Glutamatergic neuron (in vitro differentiated cells): ENCODE data around the gene PYGB. TPM values are rescaled to one million over a fixed set of nuclear protein-coding genes. Genes with fewer than 3 reads are reported as not detected.
A peak's percentile ranks its signal among the peaks of the same experiment; 100 is the strongest.
"Not testable (repeated sequence)": the region's sequence is repeated elsewhere in the genome, so short reads cannot be mapped to it uniquely, and the experiment has no call there.

ENCODE experiments used
- DNase-seq: peaks from one replicate; pipeline ENCODE4 v3.0.0; 2022
- H3K27ac Mint-ChIP-seq: one replicate; pipeline ENCODE4 v1.8.0; 2020; ENCODE audit warnings: mild to moderate bottlenecking, mixed read lengths, inconsistent platforms; ENCODE audit not compliant: unreplicated experiment
- H3K27me3 Mint-ChIP-seq: one replicate; pipeline ENCODE4 v1.8.0; 2020; ENCODE audit warnings: mild to moderate bottlenecking, moderate library complexity, mixed read lengths, inconsistent platforms; ENCODE audit not compliant: unreplicated experiment
- H3K36me3 Mint-ChIP-seq: one replicate; pipeline ENCODE4 v1.8.0; 2020; ENCODE audit warnings: mild to moderate bottlenecking, mixed read lengths, inconsistent platforms; ENCODE audit not compliant: unreplicated experiment
- H3K4me1 Mint-ChIP-seq: one replicate; pipeline ENCODE4 v1.8.0; 2020; ENCODE audit warnings: mild to moderate bottlenecking, low read depth, mixed read lengths, inconsistent platforms; ENCODE audit not compliant: unreplicated experiment
- H3K4me3 Mint-ChIP-seq: one replicate; pipeline ENCODE4 v1.8.0; 2020; ENCODE audit warnings: mild to moderate bottlenecking, mixed read lengths, inconsistent platforms; ENCODE audit not compliant: unreplicated experiment
- H3K9me3 Mint-ChIP-seq: one replicate; pipeline ENCODE4 v1.8.0; 2020; ENCODE audit warnings: mild to moderate bottlenecking, moderate library complexity, mixed read lengths, inconsistent platforms; ENCODE audit not compliant: unreplicated experiment
- total RNA-seq: library from RNA; stranded (reverse); fragmentation: NEBNext Ultra II Directional; extraction: Animal tissue kit (Norgen Biotek cat#: 25700); gene quantifications from one replicate; pipeline ENCODE4 v1.2.1, GENCODE V29; 2021; ENCODE audit not compliant: unreplicated experiment
- TF ChIP-seq, protein P1 (sequence below): fragments of 200-600 bp; sonication (generic); IDR thresholded peaks from one replicate; pipeline ENCODE4 v1.5.0; 2021; ENCODE audit not compliant: partially characterized antibody, unreplicated experiment

Gene PYGB
- total RNA-seq, 1 donor from 2014 or later, result 295 TPM

DNA sequence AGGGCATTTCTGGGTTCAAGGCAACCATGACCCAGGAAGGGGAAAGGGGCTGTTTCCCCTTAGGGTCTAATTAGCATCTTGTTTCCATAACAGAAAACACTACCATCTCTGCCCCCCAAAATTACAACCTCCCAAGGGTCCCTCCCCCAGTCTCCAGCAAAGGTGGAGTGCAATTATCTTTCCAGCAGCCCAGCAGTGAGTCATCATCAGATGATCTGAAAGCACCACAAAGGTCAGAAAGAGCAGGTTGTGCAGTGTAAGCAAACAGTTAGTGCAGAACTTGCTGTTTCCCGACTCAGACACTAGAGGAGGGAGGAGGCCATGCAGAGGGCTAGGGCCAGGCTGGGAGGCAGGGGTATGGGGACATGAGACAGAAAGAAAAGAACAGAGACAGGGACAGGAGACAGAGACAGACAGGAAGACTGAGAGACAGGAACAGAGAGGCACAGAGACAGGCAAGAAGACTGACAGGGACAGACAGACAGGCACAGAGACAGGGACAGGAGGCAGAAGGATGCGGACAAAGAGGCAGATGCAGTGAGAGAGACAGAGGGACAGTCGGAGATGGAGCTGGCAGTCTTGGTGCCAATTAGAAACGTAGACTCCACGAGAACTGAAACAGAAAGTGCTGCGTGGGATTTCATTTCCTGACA is 62.5 kb downstream of the PYGB start:
- Mint-ChIP-seq H3K27ac (peak overlapping the region; percentile 100), H3K9me3 (peaks cover 23% of the 10 kb centered on the region), H3K4me3 (peak overlapping the region; percentile 91), H3K36me3 (peaks cover 10% of the 10 kb centered on the region), H3K4me1 (peaks cover 36% of the 10 kb centered on the region), H3K27me3 (peaks cover 15% of the 10 kb centered on the region)
- peak; percentile 63 for DNase-seq
- TF ChIP-seq, protein P1, sequence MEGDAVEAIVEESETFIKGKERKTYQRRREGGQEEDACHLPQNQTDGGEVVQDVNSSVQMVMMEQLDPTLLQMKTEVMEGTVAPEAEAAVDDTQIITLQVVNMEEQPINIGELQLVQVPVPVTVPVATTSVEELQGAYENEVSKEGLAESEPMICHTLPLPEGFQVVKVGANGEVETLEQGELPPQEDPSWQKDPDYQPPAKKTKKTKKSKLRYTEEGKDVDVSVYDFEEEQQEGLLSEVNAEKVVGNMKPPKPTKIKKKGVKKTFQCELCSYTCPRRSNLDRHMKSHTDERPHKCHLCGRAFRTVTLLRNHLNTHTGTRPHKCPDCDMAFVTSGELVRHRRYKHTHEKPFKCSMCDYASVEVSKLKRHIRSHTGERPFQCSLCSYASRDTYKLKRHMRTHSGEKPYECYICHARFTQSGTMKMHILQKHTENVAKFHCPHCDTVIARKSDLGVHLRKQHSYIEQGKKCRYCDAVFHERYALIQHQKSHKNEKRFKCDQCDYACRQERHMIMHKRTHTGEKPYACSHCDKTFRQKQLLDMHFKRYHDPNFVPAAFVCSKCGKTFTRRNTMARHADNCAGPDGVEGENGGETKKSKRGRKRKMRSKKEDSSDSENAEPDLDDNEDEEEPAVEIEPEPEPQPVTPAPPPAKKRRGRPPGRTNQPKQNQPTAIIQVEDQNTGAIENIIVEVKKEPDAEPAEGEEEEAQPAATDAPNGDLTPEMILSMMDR, result peak; percentile 24

DNA sequence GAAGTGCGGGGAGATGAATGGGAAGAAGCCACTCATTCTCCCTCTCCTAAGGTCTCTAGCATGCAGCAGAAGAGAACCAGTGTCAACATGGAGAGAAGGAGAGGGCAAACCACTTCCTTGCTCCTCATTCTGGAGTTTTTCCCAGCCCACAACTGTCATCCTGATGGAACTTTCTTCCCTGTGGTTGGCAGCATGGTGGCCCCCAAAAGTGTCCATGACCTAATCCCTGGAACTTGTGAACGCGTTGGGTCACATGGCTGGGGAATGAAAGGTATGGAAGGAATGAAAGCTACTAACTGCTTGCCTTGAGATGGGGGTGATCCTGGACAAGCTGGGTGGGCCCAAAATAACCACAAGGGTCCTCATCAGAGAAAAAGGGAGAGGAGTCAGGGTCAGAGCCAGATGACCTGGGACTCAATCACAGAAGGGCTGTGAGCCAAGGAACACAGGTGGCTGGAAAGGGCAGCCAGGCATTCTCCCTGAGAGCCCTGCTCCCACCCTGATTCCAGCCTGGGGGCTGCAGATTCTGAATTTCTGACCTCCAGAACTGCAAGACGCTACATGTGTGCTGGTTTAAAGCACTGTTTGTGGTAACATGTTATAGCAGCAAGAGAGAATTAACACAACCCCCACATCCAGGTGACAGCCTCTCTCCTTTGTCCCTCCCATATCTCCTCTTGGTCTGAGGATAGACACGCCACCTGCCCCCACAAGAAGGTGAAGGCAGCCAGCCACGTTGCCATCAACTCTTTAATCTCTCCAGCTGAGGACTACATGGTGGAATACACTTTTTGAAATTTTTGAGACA is 63.2 kb downstream of the PYGB start:
- TF ChIP-seq, protein P1, result no peak
- peaks cover 42% of the 10 kb centered on the region for H3K4me1 Mint-ChIP-seq
- peaks cover 14% of the 10 kb centered on the region for H3K36me3 Mint-ChIP-seq
- H3K27me3 Mint-ChIP-seq, result peaks cover 18% of the 10 kb centered on the region
- H3K4me3 Mint-ChIP-seq, result peak overlapping the region; percentile 91
- no peak for DNase-seq
- peak overlapping the region; percentile 100 for H3K27ac Mint-ChIP-seq
- H3K9me3 Mint-ChIP-seq, result peaks cover 26% of the 10 kb centered on the region

DNA sequence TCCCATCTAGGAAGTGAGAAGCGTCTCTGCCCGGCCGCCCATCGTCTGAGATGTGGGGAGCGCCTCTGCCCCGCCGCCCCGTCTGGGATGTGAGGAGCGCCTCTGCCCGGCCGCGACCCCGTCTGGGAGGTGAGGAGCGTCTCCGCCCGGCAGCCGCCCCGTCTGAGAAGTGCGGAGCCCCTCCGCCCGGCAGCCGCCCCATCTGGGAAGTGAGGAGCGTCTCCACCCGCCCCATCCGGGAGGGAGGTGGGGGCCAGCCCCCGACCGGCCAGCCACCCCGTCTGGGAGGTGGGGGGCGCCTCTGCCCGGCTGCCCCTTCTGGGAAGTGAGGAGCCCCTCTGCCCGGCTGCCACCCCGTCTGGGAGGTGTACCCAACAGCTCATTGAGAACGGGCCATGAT is 64.8 kb downstream of the PYGB start:
- Mint-ChIP-seq H3K4me1 (peaks cover 49% of the 10 kb centered on the region), H3K36me3 (peaks cover 14% of the 10 kb centered on the region), H3K9me3 (peaks cover 29% of the 10 kb centered on the region), H3K27me3 (peaks cover 22% of the 10 kb centered on the region)
- not testable (repeated sequence) for DNase-seq, H3K27ac Mint-ChIP-seq, H3K4me3 Mint-ChIP-seq

DNA sequence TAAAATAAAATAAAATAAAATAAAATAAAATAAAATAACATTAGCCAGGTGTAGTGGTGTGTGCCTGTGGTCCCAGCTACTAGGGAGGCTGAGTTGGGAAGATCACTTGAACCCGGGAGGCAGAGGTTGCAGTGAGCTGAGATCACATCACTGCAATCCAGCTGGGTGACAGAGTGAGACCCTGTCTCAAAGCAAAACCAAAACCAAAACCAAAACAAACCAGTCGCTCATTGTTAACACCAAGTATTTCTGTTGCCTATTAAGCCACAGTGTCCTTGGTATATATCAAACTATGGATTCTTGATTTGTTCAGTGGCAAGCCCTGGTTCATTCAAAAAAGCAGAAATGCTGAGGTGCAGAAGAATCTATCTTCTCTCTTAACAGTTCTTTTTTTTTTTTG is 65.7 kb downstream of the PYGB start:
- H3K27ac Mint-ChIP-seq, result peak overlapping the region; percentile 86
- no peak overlapping the region for H3K4me3 Mint-ChIP-seq
- TF ChIP-seq, protein P1, result no peak
- peaks cover 14% of the 10 kb centered on the region for H3K36me3 Mint-ChIP-seq
- no peak for DNase-seq
- peaks cover 56% of the 10 kb centered on the region for H3K4me1 Mint-ChIP-seq
- H3K27me3 Mint-ChIP-seq, result peaks cover 22% of the 10 kb centered on the region
- peaks cover 31% of the 10 kb centered on the region for H3K9me3 Mint-ChIP-seq

DNA sequence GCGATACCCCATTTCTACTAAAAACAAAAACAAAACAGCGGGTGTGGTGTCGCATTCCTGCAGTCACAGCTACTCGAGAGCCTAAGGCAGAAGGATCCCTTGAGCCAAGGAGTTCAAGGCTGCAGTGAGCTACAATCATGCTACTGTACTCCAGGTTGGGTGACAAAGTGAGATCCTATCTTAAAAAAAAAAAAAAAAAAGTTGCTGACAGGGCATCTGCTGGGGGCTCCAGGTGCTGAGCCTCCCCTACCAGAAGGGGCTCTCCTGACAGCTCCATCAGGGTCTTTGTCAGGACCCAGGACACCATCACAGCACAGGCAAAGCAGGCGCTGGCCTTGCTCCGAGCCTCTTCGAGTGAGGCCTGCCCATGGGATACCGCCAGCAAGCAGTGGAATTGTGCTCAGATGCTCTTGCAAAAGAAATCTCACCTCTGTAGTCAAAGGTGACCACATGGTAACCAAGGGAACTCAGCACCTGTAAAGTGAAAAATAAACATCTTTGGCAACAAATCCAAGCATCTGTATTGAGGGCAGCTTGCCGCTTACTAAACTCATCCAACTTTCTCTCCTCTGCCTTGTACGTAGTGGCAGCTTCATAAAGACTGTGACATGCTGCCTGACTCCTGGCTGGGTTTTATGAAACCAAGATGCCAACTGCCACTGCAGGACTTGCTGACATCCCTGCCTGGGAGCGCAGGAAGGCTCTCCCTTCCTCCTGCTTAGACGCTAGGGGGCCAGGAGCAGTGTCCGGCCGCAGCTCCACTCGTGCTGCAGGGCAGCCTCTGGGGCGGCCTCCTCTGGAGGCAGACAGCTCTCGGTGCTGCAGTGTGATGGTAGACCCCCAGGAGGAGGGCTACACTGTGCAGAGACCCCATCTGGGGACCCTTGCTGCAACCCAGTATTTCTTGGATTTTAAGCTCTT is 66.9 kb downstream of the PYGB start:
- peaks cover 14% of the 10 kb centered on the region for H3K36me3 Mint-ChIP-seq
- peaks cover 56% of the 10 kb centered on the region for H3K4me1 Mint-ChIP-seq
- peak overlapping the region; percentile 88 for H3K27ac Mint-ChIP-seq
- peaks cover 24% of the 10 kb centered on the region for H3K27me3 Mint-ChIP-seq
- TF ChIP-seq, protein P1, result peak; percentile 26
- peaks cover 29% of the 10 kb centered on the region for H3K9me3 Mint-ChIP-seq
- H3K4me3 Mint-ChIP-seq, result peak overlapping the region; percentile 42
- peak; percentile 46 for DNase-seq
